ENCODE measurements around the gene MACROD2. TPM values are rescaled to one million over a fixed set of nuclear protein-coding genes. Genes with fewer than 3 reads are reported as not detected.
"Not testable (repeated sequence)": the region's sequence is repeated elsewhere in the genome, so short reads cannot be mapped to it uniquely, and the experiment has no call there.

Gene MACROD2
- total RNA-seq, 4 donors from 2014 or later: 4.6 to 33.0 (median 8.3) TPM

GRCh38 chr20:15802020-15802419 is 1806.7 kb downstream of the MACROD2 start:
- Histone ChIP-seq H3K4me1 (no peaks in the 10 kb centered on the region), H3K4me3 (no peak overlapping the region), H3K36me3 (no peaks in the 10 kb centered on the region), H3K9me3 (no peaks in the 10 kb centered on the region), H3K27ac (no peak overlapping the region), H3K27me3 (no peaks in the 10 kb centered on the region)
- WGBS, 2 donors (ENCODE audit: low coverage in 1 of 2): 84 to 86% methylated on average over 1 of the region's 1 CpG
- in situ Hi-C loops (cut with MboI; ENCODE audit: low pct_ligation_motif_present in 1 of 4, low pct_unique_long_range_greater_than_20kb in 1 of 4, low sequenced_read_pairs in 3 of 4) (no loop called here), intact Hi-C loops (cut with DNase I; ENCODE audit: low total_unique reads) (no loop called here)
- TF ChIP-seq POLR2AphosphoS5 (IDR thresholded peaks at IDR 0.05) (no peak), EP300 (IDR thresholded peaks at IDR 0.05; ENCODE audit: low read depth) (no peak), POLR2A (IDR thresholded peaks at IDR 0.05) (no peak)
- TF ChIP-seq, protein P1, sequence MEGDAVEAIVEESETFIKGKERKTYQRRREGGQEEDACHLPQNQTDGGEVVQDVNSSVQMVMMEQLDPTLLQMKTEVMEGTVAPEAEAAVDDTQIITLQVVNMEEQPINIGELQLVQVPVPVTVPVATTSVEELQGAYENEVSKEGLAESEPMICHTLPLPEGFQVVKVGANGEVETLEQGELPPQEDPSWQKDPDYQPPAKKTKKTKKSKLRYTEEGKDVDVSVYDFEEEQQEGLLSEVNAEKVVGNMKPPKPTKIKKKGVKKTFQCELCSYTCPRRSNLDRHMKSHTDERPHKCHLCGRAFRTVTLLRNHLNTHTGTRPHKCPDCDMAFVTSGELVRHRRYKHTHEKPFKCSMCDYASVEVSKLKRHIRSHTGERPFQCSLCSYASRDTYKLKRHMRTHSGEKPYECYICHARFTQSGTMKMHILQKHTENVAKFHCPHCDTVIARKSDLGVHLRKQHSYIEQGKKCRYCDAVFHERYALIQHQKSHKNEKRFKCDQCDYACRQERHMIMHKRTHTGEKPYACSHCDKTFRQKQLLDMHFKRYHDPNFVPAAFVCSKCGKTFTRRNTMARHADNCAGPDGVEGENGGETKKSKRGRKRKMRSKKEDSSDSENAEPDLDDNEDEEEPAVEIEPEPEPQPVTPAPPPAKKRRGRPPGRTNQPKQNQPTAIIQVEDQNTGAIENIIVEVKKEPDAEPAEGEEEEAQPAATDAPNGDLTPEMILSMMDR (IDR thresholded peaks at IDR 0.05): no peak
- DNase-seq: no peak

- Histone ChIP-seq H3K4me1 (no peaks in the 10 kb centered on the region), H3K36me3 (no peaks in the 10 kb centered on the region), H3K4me3 (no peak overlapping the region), H3K27ac (no peak overlapping the region), H3K9me3 (no peaks in the 10 kb centered on the region), H3K27me3 (no peaks in the 10 kb centered on the region)
- WGBS, 2 donors (ENCODE audit: low coverage in 1 of 2): 77 to 83% methylated on average over 4 to 5 of the region's 5 CpGs
- TF ChIP-seq, protein P1 (IDR thresholded peaks at IDR 0.05): no peak
- no peak for TF ChIP-seq POLR2AphosphoS5 (IDR thresholded peaks at IDR 0.05)
- no peak for TF ChIP-seq POLR2A (IDR thresholded peaks at IDR 0.05)
- TF ChIP-seq EP300 (IDR thresholded peaks at IDR 0.05; ENCODE audit: low read depth): no peak
- intact Hi-C loops (cut with DNase I; ENCODE audit: low total_unique reads) (no loop called here), in situ Hi-C loops (cut with MboI; ENCODE audit: low pct_ligation_motif_present in 1 of 4, low pct_unique_long_range_greater_than_20kb in 1 of 4, low sequenced_read_pairs in 3 of 4) (no loop called here)
- DNase-seq: no peak
Measured at GRCh38 chr20:15805154-15805553, 1809.8 kb downstream of the MACROD2 start.

DNA sequence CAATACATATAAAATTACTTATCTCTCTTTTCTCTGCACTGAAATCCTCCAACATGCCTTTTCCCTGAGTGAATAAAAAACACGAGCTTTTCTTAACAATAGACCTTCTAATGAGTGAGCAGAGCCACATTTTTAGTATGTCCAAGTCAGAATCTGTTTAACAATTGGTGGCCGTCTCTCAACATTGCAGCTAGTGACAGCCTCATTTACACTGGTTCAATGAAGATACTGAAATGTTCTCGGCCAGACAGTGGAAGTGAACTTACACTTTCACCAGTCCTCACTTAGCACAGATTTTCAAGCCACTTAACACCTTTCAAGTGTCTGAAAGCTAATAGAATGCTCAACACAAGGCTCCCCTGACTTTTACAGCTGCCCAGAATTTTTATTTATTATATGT is 1810.8 kb downstream of the MACROD2 start:
- 71 to 73% methylated on average over 2 to 3 of the region's 3 CpGs for WGBS, 2 donors (ENCODE audit: low coverage in 1 of 2)
- no peaks in the 10 kb centered on the region for H3K27me3 ChIP-seq
- H3K9me3 ChIP-seq: no peaks in the 10 kb centered on the region
- in situ Hi-C loops (cut with MboI; ENCODE audit: low pct_ligation_motif_present in 1 of 4, low pct_unique_long_range_greater_than_20kb in 1 of 4, low sequenced_read_pairs in 3 of 4) (no loop called here), intact Hi-C loops (cut with DNase I; ENCODE audit: low total_unique reads) (no loop called here)
- H3K27ac ChIP-seq: no peak overlapping the region
- TF ChIP-seq EP300 (IDR thresholded peaks at IDR 0.05; ENCODE audit: low read depth): no peak
- TF ChIP-seq, protein P1 (IDR thresholded peaks at IDR 0.05): no peak
- DNase-seq: no peak
- no peaks in the 10 kb centered on the region for H3K36me3 ChIP-seq
- no peak overlapping the region for H3K4me3 ChIP-seq
- no peaks in the 10 kb centered on the region for H3K4me1 ChIP-seq

- no peaks in the 10 kb centered on the region for H3K36me3 ChIP-seq
- in situ Hi-C loops (cut with MboI; ENCODE audit: low pct_ligation_motif_present in 1 of 4, low pct_unique_long_range_greater_than_20kb in 1 of 4, low sequenced_read_pairs in 3 of 4): no loop called here
- 76 to 80% methylated on average over 5 of the region's 5 CpGs for WGBS, 2 donors (ENCODE audit: low coverage in 1 of 2)
- no peaks in the 10 kb centered on the region for H3K4me1 ChIP-seq
- no peak overlapping the region for H3K27ac ChIP-seq
- no peak overlapping the region for H3K4me3 ChIP-seq
- no peak for TF ChIP-seq POLR2A (IDR thresholded peaks at IDR 0.05)
- TF ChIP-seq POLR2AphosphoS5 (IDR thresholded peaks at IDR 0.05): no peak
- TF ChIP-seq, protein P1 (IDR thresholded peaks at IDR 0.05): no peak
- no peak for TF ChIP-seq EP300 (IDR thresholded peaks at IDR 0.05; ENCODE audit: low read depth)
- no peaks in the 10 kb centered on the region for H3K9me3 ChIP-seq
- intact Hi-C loops (cut with DNase I; ENCODE audit: low total_unique reads): no loop called here
- no peaks in the 10 kb centered on the region for H3K27me3 ChIP-seq
- DNase-seq: no peak
Measured at GRCh38 chr20:15807271-15807670, 1812.0 kb downstream of the MACROD2 start.

DNA sequence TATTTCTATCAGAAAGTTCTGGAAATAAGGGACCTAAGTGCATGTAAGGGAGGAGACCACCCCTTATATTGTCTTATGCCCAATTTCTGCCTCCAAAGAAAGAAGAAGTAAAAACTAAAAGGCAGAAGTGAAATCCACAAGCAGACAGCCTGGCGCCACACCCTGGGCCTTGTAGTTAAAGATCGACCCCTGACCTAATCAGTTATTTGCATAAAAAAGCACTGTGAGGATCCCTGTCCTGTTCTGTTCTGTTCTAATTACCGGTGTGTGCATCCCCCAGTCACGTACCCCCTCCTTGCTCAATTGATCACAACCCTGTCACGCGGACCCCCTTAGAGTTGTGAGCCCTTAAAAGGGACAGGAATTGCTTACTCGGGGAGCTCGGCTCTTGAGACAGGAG is 1812.5 kb downstream of the MACROD2 start:
- H3K4me1 ChIP-seq; H3K36me3 ChIP-seq; intact Hi-C loops (cut with DNase I; ENCODE audit: low total_unique reads); in situ Hi-C loops (cut with MboI; ENCODE audit: low pct_ligation_motif_present in 1 of 4, low pct_unique_long_range_greater_than_20kb in 1 of 4, low sequenced_read_pairs in 3 of 4); H3K27ac ChIP-seq; H3K27me3 ChIP-seq; DNase-seq; H3K4me3 ChIP-seq; H3K9me3 ChIP-seq: not testable (repeated sequence)
- 90% methylated on average over 8 of the region's 8 CpGs; no CpG with 5 or more reads in 1 of the 2 donors for WGBS, 2 donors (ENCODE audit: low coverage in 1 of 2)
